Endothelial cell of umbilical vein (primary cell): ENCODE results near the gene NUBPL.

Source experiments
- CTCF ChIP-seq, 2 donors: IDR thresholded peaks; 1 replicate in 1 of 2; 2 replicates in 1 of 2; pipeline ENCODE4 v1.5.1; 2011; ENCODE audit warnings: low read length in 2 of 2, mild to moderate bottlenecking in 2 of 2, moderate library complexity in 2 of 2, control low read depth in 1 of 2, inconsistent platforms in 1 of 2, low read depth in 1 of 2; ENCODE audit not compliant: insufficient read depth in 1 of 2; ENCODE audit errors: extremely low read depth in 1 of 2
- FOS ChIP-seq: IDR thresholded peaks from 2 replicates; pipeline ENCODE4 v1.6.1; 2011; ENCODE audit warnings: mild to moderate bottlenecking, low read length, moderate library complexity, borderline replicate concordance; ENCODE audit not compliant: insufficient read depth
- POLR2A ChIP-seq: IDR thresholded peaks from 2 replicates; pipeline ENCODE4 v1.6.1; 2012; ENCODE audit warnings: low read depth, mild to moderate bottlenecking, control low read depth, low read length
- POLR2AphosphoS5 ChIP-seq: IDR thresholded peaks from 2 replicates; pipeline ENCODE4 v1.6.1; 2012; ENCODE audit warnings: low read depth, mild to moderate bottlenecking, control low read depth, low read length, moderate library complexity; ENCODE audit not compliant: insufficient read depth

- TF ChIP-seq POLR2A: no peak
- no peak for TF ChIP-seq POLR2AphosphoS5
- TF ChIP-seq CTCF (IDR thresholded peaks at IDR 0.05; ENCODE audit: extremely low read depth in 1 of 2, insufficient read depth in 1 of 2, low read depth in 1 of 2, low read length in 2 of 2): no peak
- no peak for TF ChIP-seq FOS
These were observed 29.0 kb downstream of the NUBPL start for GRCh38 chr14:31590206-31590605.
